Vagina (tissue), 2 donors: ENCODE measurements around the gene NRP1.

Source experiments
- CTCF ChIP-seq, 3 experiments: fragments of 450-650 bp in 2 of 3; fragments of 200-600 bp in 1 of 3; sonication (generic) in 1 of 3; IDR thresholded peaks; one replicate each; pipeline ENCODE4 v1.5.1; 2017 to 2019; ENCODE audit warnings: antibody characterized with exemption in 3 of 3, mild to moderate bottlenecking in 2 of 3, moderate library complexity in 2 of 3
- POLR2A ChIP-seq, 2 donors: fragments of 450-650 bp; IDR thresholded peaks; one replicate each; pipeline ENCODE4 v1.6.1; 2017; ENCODE audit warnings: antibody characterized with exemption in 2 of 2, mild to moderate bottlenecking in 2 of 2, moderate library complexity in 2 of 2

GRCh38 chr10:33152146-33152545, 182.3 kb downstream of the NRP1 start:
- TF ChIP-seq CTCF (IDR thresholded peaks at IDR 0.05) (no peak), POLR2A (IDR thresholded peaks at IDR 0.05) (no peak)
